Type B pancreatic cell (in vitro differentiated cells): Measurements from ENCODE around the gene MLNR. TPM values are rescaled to one million over a fixed set of nuclear protein-coding genes. Genes with fewer than 3 reads are reported as not detected.

Source experiments
- DNase-seq: peaks from one replicate; pipeline ENCODE4 v3.0.0; 2021; ENCODE audit warnings: mixed read lengths; ENCODE audit not compliant: unreplicated experiment; ENCODE audit errors: extremely low spot score
- H3K27ac Mint-ChIP-seq: 2 replicates; pipeline ENCODE4 v1.8.0; 2021; ENCODE audit warnings: mild to moderate bottlenecking, mixed read lengths
- H3K27me3 Mint-ChIP-seq: 2 replicates; pipeline ENCODE4 v1.8.0; 2021; ENCODE audit warnings: mixed read lengths
- H3K36me3 Mint-ChIP-seq: 2 replicates; pipeline ENCODE4 v1.8.0; 2021; ENCODE audit warnings: mixed read lengths
- H3K4me1 Mint-ChIP-seq: one replicate; pipeline ENCODE4 v1.8.0; 2021; ENCODE audit warnings: mixed read lengths; ENCODE audit not compliant: unreplicated experiment
- H3K4me3 Mint-ChIP-seq: 2 replicates; pipeline ENCODE4 v1.8.0; 2021; ENCODE audit warnings: mild to moderate bottlenecking, mixed read lengths
- H3K9me3 Mint-ChIP-seq: 2 replicates; pipeline ENCODE4 v1.8.0; 2021; ENCODE audit warnings: mixed read lengths
- total RNA-seq: library from RNA; stranded (reverse); gene quantifications from 2 replicates; pipeline ENCODE4 v1.2.1, GENCODE V29; 2021; ENCODE audit warnings: low replicate concordance
- TF ChIP-seq, protein P1 (sequence below): fragments of 200-600 bp; sonication (generic); conservative IDR thresholded peaks from 2 replicates; pipeline ENCODE4 v1.5.0; 2021; ENCODE audit warnings: antibody characterized with exemption, mild to moderate bottlenecking

MLNR gene
- total RNA-seq, 1 donor from 2014 or later: not detected

DNA sequence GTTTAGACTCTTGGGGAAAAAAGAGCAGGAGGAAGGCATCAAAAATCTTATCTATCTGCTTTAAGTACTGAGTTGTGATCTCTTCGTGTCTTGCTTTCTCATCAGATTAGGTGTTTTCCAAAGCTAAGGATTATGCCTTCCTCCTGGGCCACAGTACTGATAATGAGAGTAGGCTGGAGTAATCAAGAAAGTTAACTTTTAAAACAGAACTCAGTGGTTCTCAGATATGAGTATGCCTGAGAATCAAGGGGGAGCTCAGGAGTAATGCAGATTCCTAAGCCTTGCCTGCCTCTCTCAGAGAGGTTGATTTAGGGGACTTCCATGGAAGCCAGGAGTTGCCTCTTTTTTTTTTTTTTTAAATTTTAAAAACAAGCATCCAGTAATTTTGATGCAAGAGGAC, 51.1 kb downstream of the MLNR start:
- Mint-ChIP-seq H3K27ac (no peak overlapping the region), H3K27me3 (no peaks in the 10 kb centered on the region), H3K36me3 (peaks cover 9% of the 10 kb centered on the region), H3K9me3 (no peaks in the 10 kb centered on the region), H3K4me1 (no peaks in the 10 kb centered on the region), H3K4me3 (no peak overlapping the region)
- TF ChIP-seq, protein P1, sequence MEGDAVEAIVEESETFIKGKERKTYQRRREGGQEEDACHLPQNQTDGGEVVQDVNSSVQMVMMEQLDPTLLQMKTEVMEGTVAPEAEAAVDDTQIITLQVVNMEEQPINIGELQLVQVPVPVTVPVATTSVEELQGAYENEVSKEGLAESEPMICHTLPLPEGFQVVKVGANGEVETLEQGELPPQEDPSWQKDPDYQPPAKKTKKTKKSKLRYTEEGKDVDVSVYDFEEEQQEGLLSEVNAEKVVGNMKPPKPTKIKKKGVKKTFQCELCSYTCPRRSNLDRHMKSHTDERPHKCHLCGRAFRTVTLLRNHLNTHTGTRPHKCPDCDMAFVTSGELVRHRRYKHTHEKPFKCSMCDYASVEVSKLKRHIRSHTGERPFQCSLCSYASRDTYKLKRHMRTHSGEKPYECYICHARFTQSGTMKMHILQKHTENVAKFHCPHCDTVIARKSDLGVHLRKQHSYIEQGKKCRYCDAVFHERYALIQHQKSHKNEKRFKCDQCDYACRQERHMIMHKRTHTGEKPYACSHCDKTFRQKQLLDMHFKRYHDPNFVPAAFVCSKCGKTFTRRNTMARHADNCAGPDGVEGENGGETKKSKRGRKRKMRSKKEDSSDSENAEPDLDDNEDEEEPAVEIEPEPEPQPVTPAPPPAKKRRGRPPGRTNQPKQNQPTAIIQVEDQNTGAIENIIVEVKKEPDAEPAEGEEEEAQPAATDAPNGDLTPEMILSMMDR: no peak
- DNase-seq: no peak

Other genes starting within 250 kb of the MLNR start
- gene FNDC3A, start 244.4 kb upstream of the MLNR start, total RNA-seq: 53.4 and 65.7 TPM in 2 replicates
- 11.2 and 12.5 TPM in 2 replicates for gene CDADC1, start 27.6 kb downstream of the MLNR start, total RNA-seq
- 11.4 and 18.1 TPM in 2 replicates for gene CAB39L, start 223.7 kb downstream of the MLNR start, total RNA-seq
- gene SETDB2, start 223.9 kb downstream of the MLNR start, total RNA-seq: 8.2 and 11.8 TPM in 2 replicates